SW 1271 (cell line): ENCODE results near the gene GJC1.
A peak's percentile ranks its signal among the peaks of the same experiment; 100 is the strongest.

Experiments
- DNase-seq, 2 experiments: peaks; one replicate each; lab custom pipeline; 2025; lab: John Stamatoyannopoulos, UW

GJC1 gene

DNA sequence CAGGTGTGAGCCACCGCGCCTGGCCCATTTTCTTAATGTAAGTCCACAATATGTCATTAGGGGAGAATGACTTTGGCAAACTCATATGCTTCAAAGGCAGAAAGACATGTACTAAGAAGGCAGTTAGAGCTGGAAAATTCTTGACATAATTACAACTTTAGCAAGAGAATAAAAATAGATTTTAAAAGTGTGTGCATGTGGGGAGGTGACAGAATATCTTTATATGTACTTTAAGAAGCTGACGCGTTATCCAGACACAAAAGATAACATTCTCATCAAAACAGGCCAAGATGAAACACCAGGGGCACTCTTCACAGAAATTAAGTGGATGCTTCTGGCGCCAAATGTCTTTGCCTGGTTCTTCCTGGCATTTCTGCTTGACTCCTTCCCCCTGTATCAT lies 28.2 kb downstream of the GJC1 start:
- DNase-seq, result no peak

DNA sequence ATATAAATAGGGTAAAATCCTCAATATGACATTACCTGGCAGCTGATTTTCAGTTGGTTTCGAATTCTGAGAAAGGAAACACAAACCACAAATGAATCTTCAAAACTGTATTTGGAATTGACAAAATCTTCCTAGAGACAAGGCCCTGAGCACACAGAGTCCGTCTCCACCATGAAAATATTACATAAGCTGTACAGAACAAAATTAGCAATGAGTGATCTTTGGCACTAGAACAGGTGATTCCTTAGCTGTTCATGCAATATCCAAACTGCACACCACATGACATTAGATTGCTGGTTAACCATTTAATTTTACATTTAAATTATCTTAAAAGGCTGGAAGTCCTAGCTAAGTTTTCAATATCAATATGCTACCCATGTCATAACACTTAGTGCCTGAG lies 31.7 kb downstream of the GJC1 start:
- no peak for DNase-seq

DNA sequence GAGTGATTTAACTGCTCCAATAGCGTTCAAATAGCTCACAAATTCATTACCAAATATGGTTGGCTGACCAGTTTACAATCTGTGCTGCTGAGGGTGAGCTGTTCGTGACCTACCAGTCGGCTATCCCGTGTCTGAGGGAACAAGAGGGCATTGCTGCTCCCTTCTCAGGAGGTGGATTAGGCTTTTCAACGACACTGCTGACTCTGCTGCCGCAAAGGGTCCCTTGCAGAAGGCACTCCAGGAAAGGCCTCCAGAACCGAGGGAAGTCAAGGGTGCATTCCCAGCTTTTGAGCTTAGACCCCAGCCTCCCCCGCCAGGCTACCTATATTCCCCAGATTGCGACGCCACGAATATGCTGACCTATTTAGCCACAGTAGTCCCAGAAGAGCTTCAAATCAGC lies 32.3 kb downstream of the GJC1 start:
- no peak for DNase-seq

DNA sequence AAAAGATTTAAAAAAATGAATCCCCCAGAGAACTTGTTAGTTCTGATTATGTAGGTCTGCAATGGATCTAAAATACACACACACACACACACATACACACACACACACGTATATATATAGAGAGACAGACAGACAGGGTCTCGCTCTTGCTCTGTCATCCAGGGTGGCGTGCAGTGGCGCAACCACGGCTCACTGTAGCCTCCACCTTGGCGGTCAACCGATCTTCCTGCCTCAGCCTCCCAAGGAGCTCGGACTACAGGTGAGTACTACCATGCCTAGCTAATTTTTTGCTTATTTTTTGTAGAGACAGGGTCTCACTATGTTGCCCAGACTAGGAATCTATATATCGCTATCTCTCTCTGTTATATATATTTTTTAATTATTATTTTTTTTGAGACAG lies 33.4 kb downstream of the GJC1 start:
- no peak for DNase-seq

DNA sequence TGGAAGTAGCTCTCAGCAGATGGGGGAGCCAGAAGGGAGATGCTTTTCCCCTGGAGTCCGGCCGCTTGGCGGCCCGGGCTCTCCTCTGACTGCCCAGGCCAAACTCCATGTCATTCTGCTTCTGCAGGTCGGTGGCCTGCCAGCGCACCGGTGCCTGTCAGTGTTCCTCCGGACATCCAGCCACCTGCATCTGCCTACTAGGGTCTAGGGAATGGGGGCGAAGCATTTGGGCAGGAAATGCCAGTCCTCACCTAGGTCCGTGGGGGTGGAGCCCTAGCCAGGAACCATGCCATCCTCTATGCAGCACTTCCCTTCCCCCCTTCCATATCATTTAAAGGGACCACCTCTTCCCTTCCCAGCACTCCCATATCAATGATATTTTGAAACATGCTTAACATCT lies 34.2 kb downstream of the GJC1 start:
- no peak for DNase-seq

DNA sequence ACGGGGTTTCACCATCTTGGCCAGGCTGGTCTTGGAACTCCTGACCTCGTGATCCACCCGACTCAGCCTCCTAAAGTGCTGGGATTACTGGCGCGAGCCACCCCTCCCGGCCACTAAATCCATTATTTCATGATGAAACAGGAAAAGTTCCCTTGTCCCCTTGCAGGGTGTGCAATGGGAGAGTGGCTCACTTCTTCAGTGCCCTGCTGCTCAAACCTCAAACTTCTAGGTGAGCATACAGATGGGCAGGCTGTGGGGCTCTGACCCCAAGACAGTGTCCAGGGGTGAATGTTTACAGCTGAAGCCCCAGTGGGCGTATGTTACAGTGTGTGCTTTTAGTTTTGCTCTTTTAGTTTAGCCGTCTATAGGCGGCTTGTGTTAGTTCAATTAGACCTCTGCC lies 34.7 kb downstream of the GJC1 start:
- no peak for DNase-seq

DNA sequence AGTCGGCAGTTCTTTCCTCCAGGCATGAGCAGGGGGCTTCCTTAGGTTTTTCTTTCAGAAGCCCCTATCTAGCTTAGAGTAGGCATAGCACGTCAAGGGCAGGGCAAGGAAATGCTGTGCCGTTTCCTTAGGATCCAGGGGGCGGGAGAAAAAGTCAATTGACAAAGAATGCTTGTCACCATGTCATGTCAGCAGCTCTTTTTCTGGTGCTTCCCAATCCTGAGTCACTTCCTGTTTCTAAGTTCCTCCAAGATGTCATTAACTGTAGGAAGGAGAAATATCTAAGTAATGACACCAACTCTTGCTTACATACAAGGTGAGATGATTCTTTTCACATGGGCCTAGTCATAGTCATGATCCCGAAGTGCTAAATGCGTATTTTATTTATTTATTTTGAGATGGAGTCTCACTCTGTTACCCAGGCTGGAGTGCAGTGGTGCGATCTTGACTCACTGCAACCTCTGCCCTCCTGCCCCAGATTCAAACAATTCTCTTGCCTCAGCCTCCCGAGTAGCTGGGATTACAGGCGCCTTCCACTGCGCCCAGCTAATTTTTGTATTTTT lies 35.2 kb downstream of the GJC1 start:
- peak; percentile 81 to 92 for DNase-seq

DNA sequence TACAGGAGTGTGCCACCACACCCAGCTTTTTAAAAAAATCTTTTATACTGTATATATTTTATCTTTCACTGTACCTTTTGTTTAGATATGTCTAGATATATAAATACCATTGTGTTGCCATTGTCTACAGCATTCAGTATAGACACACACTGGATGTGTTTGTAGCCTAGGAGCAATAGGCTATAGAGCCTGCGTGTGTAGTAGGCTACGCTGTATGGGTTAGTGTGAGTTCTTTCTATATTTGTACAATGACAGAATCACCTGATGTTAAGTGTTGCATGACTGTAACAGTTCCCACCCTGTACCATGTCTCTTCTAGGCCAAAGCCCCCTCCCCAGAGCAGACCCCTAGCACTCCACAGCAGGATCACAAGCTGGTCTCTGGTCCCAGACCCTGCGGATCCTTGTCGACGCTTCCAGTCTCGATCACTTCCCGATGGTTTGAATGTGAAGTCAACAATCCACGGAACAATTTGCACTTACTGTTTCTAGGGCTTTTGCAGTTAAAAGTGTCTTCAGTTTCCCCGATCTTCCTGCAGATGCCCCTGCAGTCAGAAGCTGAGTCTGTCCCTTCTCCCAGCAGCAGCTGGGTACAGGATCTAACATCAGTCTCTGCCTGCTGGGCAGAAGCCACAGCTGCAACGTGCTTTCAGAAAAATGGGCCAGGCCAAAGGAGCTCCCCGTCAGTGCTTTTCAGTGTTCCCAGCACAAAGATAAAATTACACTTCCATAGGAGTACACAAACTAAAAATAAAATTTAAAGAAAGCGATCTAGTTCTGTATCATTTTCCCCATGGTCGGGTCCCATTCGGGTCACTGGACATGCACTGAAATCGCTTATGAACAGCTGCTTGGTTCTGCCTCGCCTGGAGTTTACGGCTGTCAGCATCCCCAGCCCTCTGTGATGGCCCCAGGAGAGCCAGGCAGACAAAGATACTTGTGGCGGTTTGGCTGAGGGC lies 35.9 kb downstream of the GJC1 start:
- DNase-seq, result no peak

DNA sequence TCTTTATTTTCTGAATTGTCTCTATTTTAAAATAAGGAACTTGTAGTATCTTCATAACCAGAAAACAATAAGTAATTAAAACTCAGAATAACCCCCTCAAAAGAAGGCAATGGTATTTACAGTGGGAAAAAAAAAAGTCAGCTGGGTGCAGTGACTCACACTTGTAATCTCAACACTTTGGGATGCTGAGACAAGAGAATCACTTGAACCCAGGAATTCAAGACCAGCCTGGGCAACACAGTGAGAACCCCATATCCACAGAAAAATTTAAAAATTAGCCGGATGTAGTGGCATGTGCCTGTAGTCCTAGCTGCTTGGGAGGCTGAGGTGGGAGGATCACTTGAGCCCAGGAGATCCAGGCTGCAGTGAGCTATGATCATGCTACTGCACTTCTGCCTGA lies 37.8 kb downstream of the GJC1 start:
- DNase-seq, result no peak

DNA sequence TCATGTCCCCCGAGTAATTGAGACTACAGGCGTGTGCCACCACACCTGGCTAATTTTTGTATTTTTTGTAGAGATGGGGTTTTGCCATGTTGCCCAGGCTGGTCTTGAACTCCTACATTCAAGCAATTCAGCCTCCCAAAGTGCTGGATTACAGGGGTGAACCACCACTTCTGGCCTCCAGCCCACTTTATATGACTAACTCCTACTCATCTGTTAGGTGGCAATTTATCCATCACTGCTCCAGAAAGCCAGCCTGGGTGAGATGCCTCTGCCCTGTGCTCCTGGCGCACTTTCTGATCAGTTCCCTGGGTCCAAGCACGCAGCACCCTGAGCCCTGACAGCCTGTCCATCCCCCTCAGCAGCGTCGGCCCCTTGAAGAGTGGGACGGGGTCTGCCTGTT lies 41.9 kb downstream of the GJC1 start:
- no peak for DNase-seq

DNA sequence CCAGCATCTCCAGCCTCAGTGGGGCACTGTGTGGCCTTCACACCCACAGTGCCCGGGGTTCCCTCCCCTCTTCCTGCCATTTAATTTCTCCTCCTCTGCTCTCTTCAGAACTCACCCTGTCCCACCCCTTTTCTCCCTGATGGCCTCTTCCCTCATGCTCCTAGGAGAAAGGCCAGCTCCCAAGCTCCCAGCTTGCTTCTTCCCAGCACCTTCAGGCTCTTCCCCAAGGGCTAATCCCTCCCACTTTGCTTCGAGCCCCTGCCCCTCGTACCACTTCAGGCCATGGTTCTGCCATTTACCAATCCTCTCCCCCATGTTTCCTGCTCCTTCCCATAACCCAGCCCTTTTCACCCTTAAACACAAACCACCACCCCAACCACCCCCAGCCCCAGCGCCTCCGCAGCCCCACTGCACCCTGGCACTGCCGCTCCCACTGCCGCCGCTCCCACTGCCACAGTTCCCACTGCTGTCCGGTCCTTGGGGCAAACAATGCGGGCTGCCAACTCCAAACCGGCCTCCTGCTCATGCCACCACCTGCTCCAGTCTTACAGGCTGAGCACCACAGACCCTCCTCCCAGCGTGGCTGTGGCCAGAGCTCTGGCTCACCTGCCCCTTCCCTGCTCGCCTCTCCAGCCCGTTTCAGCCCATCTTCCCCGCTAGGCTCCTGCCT lies 42.7 kb downstream of the GJC1 start:
- no peak for DNase-seq

DNA sequence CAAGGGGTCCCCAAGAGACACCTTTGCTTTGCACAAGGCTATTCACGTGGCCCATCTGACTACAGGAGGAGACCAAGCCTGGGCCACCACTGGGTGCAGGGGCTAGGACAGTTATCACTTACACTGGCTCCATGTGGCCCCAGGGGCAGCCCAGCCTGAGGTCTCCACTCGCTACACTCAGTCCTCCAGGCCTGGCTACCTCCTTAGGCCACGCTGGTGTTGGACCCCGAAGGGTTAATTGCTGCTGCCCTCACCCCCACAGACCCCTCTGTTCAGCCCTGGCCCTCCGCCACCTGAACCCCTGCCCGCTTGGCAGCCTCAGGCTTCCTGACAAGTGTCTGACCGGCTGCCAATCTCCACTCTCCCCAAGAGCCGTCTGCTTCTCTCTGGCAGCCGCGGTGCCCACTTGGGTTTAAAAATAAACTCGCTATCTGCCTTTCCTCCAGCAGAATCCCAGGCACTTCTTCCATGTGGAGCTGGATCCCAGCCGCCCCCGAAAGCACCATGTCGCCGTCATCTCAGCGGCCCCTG lies 43.5 kb downstream of the GJC1 start:
- no peak for DNase-seq

DNA sequence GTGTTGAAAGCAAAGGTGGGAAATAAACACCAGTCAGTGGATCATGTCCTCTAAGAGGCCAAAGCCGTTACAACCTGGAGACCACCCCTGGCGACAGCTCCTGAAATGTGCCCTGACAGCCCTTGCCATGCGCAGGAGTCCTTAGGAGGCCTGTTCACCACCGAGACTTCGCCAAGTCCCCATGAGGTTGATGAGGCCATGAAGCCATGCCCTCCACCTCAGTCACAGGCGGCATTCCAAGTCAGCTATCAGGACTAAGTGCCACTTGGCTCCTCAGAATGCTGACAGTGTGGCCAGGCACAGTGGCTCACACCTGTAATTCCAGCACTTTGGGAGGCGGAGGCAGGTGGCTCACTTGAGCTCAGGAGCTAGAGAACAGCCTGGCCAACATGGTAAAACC lies 44.2 kb downstream of the GJC1 start:
- no peak for DNase-seq

DNA sequence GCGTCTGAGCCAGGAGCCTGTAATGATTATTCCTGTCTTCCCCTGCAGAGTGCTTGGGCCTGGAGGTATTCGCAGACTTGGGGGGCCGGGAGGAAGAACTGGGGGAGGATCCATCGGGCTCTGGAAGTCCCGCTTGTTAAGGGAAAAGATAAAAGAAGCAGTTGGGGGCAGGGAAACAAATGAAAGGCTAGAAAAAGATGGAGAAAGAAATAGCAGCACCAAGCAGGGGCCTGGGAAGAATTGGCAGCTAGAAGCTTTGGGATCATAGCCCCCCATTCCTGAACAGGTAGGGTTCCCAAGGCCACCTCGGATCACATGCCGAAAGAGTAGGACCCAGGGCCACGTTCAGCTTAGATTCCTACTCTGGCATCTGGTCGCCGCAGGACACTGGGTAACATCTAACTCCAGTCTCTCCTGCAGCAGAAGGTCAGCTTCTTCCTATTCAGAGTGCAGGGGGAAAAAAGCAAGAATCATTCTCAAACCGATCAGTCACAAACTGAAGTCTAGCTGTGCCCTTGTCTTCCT lies 47.7 kb downstream of the GJC1 start:
- no peak for DNase-seq

DNA sequence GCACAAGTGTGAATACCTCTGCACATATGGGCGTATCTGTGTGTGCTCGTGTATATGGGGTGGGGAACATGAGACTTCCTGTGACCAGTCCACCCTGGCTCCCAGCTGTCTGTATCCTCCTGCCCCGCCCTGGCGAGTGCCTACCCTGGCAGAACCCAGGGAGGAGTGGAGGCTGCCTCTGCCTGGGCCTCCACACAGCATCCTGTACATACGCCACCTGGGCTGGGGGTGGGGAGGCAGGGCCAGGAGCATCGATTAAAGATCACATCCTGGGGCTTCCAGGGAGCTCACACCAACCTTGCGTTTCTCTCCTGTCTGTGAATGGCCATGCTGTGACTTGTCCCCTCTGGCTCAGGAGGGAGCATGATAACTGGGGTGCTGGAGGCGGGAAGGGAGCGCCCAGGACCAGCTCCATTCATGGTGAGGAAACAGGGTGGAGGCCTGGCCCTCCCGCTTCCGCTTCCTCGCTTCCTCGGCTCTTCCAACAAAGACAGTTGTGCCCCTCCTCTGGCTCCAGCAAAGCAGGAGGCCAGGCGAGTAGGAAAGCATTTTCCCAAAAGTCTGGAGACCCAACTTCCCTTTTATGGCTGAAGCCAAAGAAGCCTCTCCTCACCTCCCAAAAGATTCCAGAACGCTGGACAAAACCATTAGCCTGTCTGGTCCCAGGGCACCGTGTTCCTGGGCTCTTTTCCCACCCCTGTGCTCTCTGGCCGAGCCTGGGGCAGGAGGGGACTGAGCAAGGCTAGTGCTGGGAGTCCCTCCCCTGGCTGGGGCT lies 48.3 kb downstream of the GJC1 start:
- no peak for DNase-seq

DNA sequence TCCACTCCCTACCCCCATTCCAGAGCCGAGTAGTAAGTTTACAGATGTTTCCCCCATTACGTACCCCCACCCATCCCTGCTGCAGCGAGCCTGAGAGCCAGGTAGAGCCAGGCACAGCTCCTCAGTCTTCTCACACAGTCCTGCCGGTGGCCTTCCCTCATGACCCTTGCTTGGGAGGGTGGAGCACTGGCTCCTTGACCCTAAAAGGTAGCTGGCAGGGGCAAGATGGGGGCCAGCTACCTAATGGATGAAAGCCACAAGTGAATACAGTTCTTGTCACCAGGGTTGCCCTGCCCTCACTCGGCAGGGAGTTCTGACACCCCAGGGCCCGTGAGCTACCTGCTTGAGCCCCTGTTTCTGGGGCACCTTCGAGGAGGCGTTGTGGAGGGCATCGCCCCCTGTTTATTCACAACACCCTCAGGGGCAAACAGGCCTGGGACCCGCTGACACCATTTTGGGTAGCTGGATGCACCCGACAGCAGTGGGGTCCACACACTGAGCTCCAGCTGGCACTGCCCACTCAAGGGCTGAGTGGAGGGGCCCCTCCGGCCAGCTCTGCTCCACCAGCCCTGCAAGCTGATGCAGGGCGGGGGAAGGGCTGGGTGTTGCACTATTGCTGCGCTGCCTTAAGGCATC lies 49.1 kb downstream of the GJC1 start:
- no peak for DNase-seq

DNA sequence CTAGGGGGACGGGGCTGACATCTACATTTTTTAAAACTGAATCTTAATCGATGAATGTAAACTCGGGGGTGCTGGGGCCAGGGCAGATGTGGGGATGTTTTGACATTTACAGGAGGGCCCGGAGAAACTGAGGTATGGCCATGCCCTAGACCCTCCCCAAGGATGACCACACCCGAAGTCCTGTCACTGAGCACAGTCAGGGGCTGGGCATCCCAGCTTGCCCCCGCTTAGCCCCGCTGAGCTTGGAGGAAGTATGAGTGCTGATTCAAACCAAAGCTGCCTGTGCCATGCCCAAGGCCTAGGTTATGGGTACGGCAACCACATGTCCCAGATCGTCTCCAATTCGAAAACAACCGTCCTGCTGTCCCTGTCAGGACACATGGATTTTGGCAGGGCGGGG lies 49.9 kb downstream of the GJC1 start:
- DNase-seq, result no peak

DNA sequence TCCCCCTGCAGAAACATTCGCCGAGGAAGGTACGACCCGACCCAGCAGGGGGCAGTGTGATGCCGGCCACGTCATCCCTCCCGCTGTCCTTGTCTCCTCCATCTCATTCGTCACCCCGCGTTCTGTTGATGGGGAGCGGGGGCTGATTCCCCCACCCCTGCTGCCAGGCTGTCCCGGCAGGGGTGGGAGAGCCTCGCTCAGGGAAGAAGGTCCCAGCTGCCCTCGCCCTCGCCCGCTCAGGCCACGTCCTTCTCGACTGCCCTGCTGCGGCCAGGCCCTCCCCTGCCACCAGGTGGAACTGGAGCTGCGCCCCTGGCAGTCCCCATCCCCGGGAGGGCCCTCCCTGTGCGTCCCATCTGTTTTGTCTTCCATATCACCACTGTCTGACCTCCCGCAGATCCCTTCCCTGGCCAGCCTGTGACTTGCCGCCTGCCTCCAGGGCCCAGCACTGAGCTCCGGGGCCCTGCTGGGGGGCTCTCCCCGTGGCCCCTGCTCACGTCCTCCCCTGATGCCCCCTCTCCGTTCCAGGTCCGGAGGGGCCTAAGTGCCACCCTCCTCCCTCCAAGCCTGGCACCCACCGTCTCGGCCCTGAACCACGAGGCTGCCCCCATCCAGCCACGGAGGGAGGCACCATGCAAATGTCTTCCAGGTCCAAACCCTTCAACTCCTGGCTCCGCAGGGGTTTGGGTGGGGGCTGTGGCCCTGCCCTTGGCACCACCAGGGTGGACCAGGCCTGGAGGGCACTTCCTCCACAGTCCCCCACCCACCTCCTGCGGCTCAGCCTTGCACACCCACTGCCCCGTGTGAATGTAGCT lies 50.7 kb downstream of the GJC1 start:
- peak in 1 of 2 experiments; percentile 73 for DNase-seq

DNA sequence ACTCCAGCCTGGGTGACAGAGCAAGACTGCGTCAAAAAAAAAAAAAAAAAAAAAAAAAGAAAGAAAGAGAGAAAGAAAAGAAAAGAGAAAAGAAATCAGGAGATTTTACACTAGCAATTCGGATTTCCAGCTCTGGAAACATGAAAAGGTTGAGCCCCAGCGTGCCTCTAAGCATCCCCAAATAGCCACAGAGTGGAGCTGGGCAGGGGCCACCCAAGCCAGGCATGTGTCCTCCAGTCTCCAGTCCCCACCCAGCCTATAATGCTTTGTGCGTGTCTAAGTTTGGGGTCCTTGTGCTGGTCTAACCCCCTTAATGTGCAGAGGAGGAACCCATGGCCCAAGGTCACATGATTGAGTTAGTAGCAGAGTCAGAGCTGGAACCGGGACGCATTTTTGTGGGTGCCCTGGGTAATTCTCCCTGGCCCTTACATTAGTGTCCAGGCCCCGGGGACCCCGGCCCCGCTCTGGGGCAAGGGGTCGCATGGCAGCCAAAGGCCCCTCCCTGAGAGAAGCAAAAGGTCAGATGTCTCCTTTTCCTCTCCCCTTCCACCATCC lies 51.4 kb downstream of the GJC1 start:
- DNase-seq, result no peak
